HFF-Myc (cell line): ENCODE results near the gene SPATA12.

Source experiments
- DNase-seq: peaks from one replicate; pipeline ENCODE4 v3.0.0-alpha.2; 2011; ENCODE audit warnings: low read depth; ENCODE audit errors: extremely low read depth
- H3K4me3 ChIP-seq: replicated peaks from 2 replicates; pipeline ENCODE4 v1.5.1; 2011; ENCODE audit warnings: low read depth, mild to moderate bottlenecking, control low read depth, low read length
- TF ChIP-seq, protein P1 (sequence below): IDR thresholded peaks from 2 replicates; pipeline ENCODE4 v1.5.1; 2012; ENCODE audit warnings: mild to moderate bottlenecking, low read depth, low read length, control low read depth; ENCODE audit errors: missing control alignments

The SPATA12 gene

DNA sequence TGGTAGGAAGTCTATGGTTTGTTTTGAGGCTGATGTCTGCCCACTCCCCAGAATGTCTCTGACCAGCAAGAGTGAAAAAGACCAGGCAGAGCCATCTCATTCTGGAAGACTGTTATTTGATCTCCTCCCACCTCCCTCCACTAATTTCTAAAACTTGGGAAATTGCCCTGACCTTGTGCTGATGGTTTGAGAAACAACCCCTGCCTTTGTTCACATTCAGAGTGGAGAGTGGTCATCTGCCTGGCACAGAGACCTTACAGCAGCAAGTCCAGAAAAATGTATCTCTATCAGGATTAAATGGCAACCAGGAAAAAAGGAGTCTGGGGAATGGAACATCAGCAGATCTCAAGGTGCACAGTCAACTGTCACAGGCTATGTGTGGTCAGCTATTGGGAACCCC lies 25.7 kb downstream of the SPATA12 start:
- TF ChIP-seq, protein P1, sequence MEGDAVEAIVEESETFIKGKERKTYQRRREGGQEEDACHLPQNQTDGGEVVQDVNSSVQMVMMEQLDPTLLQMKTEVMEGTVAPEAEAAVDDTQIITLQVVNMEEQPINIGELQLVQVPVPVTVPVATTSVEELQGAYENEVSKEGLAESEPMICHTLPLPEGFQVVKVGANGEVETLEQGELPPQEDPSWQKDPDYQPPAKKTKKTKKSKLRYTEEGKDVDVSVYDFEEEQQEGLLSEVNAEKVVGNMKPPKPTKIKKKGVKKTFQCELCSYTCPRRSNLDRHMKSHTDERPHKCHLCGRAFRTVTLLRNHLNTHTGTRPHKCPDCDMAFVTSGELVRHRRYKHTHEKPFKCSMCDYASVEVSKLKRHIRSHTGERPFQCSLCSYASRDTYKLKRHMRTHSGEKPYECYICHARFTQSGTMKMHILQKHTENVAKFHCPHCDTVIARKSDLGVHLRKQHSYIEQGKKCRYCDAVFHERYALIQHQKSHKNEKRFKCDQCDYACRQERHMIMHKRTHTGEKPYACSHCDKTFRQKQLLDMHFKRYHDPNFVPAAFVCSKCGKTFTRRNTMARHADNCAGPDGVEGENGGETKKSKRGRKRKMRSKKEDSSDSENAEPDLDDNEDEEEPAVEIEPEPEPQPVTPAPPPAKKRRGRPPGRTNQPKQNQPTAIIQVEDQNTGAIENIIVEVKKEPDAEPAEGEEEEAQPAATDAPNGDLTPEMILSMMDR = no peak
- DNase-seq = no peak
- no peak overlapping the region for H3K4me3 ChIP-seq

DNA sequence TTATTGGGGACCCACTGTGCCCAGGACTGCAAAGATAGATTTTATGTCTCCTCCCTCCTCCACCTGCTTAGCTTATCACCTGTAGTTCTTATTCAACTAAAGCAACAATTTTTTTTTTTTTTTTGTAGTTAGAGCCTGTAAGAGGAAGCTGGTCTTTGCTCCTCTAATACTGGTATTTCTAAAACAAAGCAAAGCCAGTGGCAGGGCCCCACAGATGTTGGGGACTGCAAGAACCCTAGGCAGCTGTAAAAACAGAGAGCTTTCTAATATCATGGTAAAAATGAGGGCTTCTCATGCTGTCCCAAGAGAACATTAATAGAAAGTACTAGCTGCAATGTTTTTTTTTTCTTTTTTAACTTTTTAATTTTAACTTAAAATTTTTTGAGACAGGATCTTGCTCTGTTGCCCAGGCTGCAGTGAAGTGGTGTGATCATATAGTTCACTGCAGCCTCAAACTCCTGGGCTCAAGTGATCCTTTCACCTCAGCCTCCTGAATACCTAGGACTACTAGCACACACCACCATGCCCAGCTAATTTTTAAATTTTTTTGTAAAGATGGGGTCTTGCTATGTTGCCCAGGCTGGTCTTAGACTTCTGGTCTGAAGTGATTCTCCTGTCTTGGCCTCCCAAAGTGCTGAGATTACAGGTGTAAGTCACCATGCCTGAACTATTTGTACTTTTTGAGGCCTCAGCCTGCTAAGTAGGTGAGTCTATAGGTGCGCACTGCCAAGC lies 27.1 kb downstream of the SPATA12 start:
- no peak overlapping the region for H3K4me3 ChIP-seq
- TF ChIP-seq, protein P1 = no peak
- DNase-seq = no peak

DNA sequence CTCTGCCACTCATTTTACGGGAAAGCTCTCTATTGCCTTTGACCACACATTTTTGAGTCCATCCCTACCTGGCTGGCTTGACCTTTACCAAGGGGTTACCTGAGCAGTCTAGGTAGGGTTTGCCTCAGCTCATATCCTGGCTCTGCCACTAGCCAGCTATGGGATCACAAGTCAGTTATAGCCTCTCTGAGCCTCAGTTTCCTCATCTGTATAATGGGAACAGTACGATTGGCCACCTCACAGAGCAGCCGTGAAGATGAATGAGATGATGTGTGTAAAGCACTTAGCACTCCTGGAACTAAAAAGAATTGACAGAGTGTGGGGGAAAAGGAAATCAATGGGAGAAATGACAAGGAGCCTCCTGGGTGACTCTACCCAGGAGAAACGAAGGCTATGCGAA lies 28.0 kb downstream of the SPATA12 start:
- TF ChIP-seq, protein P1 = no peak
- no peak overlapping the region for H3K4me3 ChIP-seq

DNA sequence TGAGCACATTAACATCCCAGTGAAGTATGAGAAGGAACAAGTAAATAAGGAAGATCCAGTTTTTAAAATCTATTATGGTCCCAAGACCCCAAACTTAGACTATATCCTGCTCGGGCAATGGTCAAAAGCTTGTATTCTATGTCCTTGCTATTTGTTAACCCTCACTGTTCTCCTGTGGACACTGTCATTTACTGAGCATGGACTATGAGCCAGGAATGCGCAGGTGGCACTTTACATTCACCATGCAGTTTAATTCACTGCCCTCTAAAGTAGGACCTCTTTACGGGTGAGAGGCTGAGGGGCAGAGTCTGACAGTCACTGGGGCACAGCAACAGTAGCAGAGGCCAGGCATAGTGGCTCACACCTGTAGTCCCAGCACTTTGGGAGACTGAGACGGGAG lies 28.6 kb downstream of the SPATA12 start:
- no peak overlapping the region for H3K4me3 ChIP-seq

More for the DNA sequence above, 28.0 kb downstream of the SPATA12 start:
- no peak for DNase-seq

DNA sequence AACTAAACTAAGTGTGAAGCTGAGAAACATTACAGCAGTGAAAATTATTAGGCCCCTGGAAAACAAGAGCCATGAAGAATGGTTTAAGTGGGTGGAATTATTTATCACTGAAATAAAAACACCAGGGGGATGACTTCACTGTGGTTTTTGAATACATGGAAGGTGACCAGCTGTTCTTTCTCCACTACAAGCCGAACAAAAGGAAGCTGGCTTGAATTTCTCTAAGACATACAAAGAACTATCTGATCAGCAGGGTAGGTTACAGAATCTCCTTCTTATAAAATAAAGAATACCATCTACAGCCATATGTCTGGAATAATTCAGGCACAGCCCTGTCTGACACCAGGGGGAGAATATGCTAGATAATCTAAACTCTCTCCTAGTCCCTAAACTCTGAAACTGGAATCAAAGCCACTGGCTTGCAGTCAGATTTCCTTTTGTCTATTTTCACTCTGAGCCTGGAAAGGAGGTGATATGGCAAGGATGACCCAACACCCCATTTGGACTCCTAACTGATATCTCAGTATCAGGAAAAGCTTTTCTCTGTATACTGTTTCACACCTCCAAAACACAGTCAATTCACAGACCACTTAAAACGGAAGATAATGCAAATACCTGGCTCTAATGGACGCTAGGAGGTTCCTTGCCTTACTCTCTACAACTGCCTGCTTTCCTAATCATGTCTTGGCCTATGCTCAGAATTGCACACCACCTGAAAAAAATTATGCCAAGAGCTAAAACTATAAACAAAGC lies 31.2 kb downstream of the SPATA12 start:
- no peak overlapping the region for H3K4me3 ChIP-seq
- no peak for DNase-seq
- TF ChIP-seq, protein P1 = no peak

More for the DNA sequence above, 28.6 kb downstream of the SPATA12 start:
- no peak for DNase-seq
- TF ChIP-seq, protein P1 = no peak

DNA sequence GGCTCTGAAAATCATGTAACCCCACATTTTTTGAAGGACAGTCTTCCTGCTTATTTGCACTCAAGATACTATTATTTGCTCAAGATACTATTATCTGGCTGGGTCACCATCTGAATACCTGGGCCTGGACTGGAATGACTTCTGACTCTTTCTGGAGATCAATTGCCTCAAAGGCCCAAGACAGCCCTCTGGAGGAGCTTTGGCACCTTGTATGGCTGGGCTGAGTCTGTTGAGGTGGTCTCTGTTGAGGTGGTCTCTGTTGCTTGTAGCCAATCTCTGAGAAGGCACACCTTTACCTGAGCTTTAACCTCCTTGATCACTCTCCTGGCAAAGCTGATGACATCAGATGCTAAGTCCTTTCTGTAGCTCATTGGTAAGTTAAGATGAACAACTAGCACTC lies 33.0 kb downstream of the SPATA12 start:
- TF ChIP-seq, protein P1 = no peak
- DNase-seq = no peak
- H3K4me3 ChIP-seq = no peak overlapping the region
